Mesendoderm (in vitro differentiated cells): ENCODE measurements around the gene PKD1.

Experiments
- DNase-seq: peaks from one replicate; pipeline ENCODE4 v3.0.0; 2013
- H2AK5ac ChIP-seq: 2 replicates; pipeline ENCODE4 v1.6.1; 2013; ENCODE audit warnings: low read length, inconsistent platforms
- H2BK120ac ChIP-seq: 2 replicates; pipeline ENCODE4 v1.6.1; 2013; ENCODE audit warnings: low read depth, mild to moderate bottlenecking, low read length, moderate library complexity, mixed read lengths
- H2BK15ac ChIP-seq: replicated peaks from 2 replicates; pipeline ENCODE4 v1.6.1; 2013; ENCODE audit warnings: low read depth, mild to moderate bottlenecking, moderate library complexity
- H2BK5ac ChIP-seq: 2 replicates; pipeline ENCODE4 v1.6.1; 2013; ENCODE audit warnings: low read length, inconsistent platforms
- H3K18ac ChIP-seq: 2 replicates; pipeline ENCODE4 v1.6.1; 2013; ENCODE audit warnings: mild to moderate bottlenecking, low read length, mixed read lengths
- H3K23ac ChIP-seq: one replicate; pipeline ENCODE4 v1.6.1; 2013; ENCODE audit warnings: low read length
- H3K27ac ChIP-seq: 2 replicates; pipeline ENCODE4 v1.5.1; 2013; ENCODE audit warnings: low read depth, mild to moderate bottlenecking, inconsistent platforms, low read length, moderate library complexity
- H3K27me3 ChIP-seq: 2 replicates; pipeline ENCODE4 v1.6.1; 2013; ENCODE audit warnings: low read length, control low read depth, mild to moderate bottlenecking, inconsistent platforms; ENCODE audit not compliant: insufficient read depth, poor library complexity
- H3K36me3 ChIP-seq: 2 replicates; pipeline ENCODE4 v1.6.1; 2013; ENCODE audit warnings: low read length, inconsistent platforms; ENCODE audit not compliant: control insufficient read depth, insufficient read depth
- H3K4ac ChIP-seq: one replicate; pipeline ENCODE4 v1.6.1; 2013; ENCODE audit warnings: low read depth, mild to moderate bottlenecking, low read length, moderate library complexity
- H3K4me1 ChIP-seq: 2 replicates; pipeline ENCODE4 v1.6.1; 2013; ENCODE audit warnings: low read depth, low read length, inconsistent platforms; ENCODE audit not compliant: control insufficient read depth
- H3K4me2 ChIP-seq: 2 replicates; pipeline ENCODE4 v1.6.1; 2013; ENCODE audit warnings: low read length
- H3K4me3 ChIP-seq: 2 replicates; pipeline ENCODE4 v1.5.1; 2013; ENCODE audit warnings: mild to moderate bottlenecking, low read length
- H3K56ac ChIP-seq: one replicate; pipeline ENCODE4 v1.6.1; 2013; ENCODE audit warnings: low read length
- H3K79me1 ChIP-seq: 2 replicates; pipeline ENCODE4 v1.6.1; 2013; ENCODE audit warnings: low read length, inconsistent platforms
- H3K79me2 ChIP-seq: 2 replicates; pipeline ENCODE4 v1.6.1; 2013; ENCODE audit warnings: mild to moderate bottlenecking, low read length; ENCODE audit not compliant: control insufficient read depth, insufficient read depth
- H3K9ac ChIP-seq: 2 replicates; pipeline ENCODE4 v1.6.1; 2013; ENCODE audit warnings: low read length, inconsistent platforms
- H4K5ac ChIP-seq: one replicate; pipeline ENCODE4 v1.6.1; 2013; ENCODE audit warnings: low read length
- H4K8ac ChIP-seq: one replicate; pipeline ENCODE4 v1.6.1; 2013; ENCODE audit warnings: low read depth, mild to moderate bottlenecking, control low read depth, low read length, moderate library complexity
- WGBS: extraction: QIAGEN DNeasy Blood & Tissue Kit; methylation state at CpG from one replicate; pipeline ENCODE4 v1.1.7; 2013; ENCODE audit warnings: low lambda C conversion rate, missing lambda C conversion rate; ENCODE audit not compliant: insufficient coverage; ENCODE audit errors: extremely low coverage; 5-methylcytosine and 5-hydroxymethylcytosine counted together

Gene PKD1

DNA sequence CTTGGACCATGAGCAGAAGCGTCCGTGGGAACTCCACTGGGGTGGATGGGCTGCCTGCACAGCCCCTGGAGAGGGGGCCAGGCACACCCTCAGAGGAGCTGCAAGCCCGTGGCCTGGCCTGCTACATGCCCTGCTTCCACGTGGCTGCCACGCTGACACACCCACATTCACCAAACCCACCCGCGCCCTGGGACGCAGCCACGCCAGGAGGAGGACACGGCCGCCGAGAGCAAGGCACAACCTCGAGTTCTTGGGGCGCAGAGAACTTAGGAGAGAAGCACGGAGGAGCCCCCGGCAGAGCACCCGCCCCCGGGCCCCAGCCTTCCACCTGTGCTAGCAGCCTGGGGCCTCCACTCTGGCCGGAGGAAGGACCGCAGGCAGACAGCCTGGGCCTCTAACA lies 41.9 kb upstream of the PKD1 start:
- no peak overlapping the region for H3K27ac ChIP-seq
- peaks cover 13% of the 10 kb centered on the region for H3K36me3 ChIP-seq
- no peaks in the 10 kb centered on the region for H3K79me1 ChIP-seq
- no peak overlapping the region for H4K5ac ChIP-seq
- no peak overlapping the region for H4K8ac ChIP-seq
- H3K56ac ChIP-seq, result no peak overlapping the region
- no CpG with 5 or more reads among the region's 20 CpGs for WGBS
- H3K9ac ChIP-seq, result no peak overlapping the region
- no peak overlapping the region for H3K4ac ChIP-seq
- H2BK5ac ChIP-seq, result no peak overlapping the region
- H2AK5ac ChIP-seq, result no peak overlapping the region
- no peaks in the 10 kb centered on the region for H3K4me1 ChIP-seq
- H3K4me3 ChIP-seq, result no peak overlapping the region
- no peak for DNase-seq
- no peak overlapping the region for H3K23ac ChIP-seq
- no peak overlapping the region for H2BK120ac ChIP-seq
- no peak overlapping the region for H3K4me2 ChIP-seq
- no peak overlapping the region for H2BK15ac ChIP-seq
- H3K18ac ChIP-seq, result no peak overlapping the region
- H3K27me3 ChIP-seq, result no peaks in the 10 kb centered on the region
- H3K79me2 ChIP-seq, result no peaks in the 10 kb centered on the region

DNA sequence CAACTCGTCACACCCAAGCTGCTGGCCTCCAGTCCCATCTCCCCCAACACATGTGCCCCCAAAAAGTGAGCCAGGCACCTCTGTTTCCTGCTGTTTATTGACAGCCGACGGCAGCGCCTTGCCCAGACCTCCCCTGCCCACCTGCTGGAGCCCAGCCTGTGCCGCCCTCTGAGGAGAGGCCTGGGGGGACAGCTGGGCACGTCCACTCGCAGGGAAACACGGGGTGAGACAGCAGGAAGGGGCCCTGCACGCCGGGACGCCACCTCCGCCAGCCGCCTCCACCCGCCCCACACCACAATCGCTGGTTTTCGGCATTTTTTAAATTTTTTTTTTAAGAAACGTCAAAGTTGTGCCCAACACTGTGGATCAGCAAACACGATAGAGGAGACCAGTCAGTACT lies 41.4 kb upstream of the PKD1 start:
- no peaks in the 10 kb centered on the region for H3K27me3 ChIP-seq
- H3K9ac ChIP-seq, result no peak overlapping the region
- no peak for DNase-seq
- H3K4me1 ChIP-seq, result no peaks in the 10 kb centered on the region
- H3K36me3 ChIP-seq, result peaks cover 13% of the 10 kb centered on the region
- H2BK5ac ChIP-seq, result no peak overlapping the region
- no peak overlapping the region for H4K8ac ChIP-seq
- no peak overlapping the region for H2AK5ac ChIP-seq
- H3K27ac ChIP-seq, result no peak overlapping the region
- no peak overlapping the region for H3K4me3 ChIP-seq
- H2BK15ac ChIP-seq, result no peak overlapping the region
- H3K18ac ChIP-seq, result no peak overlapping the region
- no CpG with 5 or more reads among the region's 18 CpGs for WGBS
- no peaks in the 10 kb centered on the region for H3K79me2 ChIP-seq
- no peak overlapping the region for H2BK120ac ChIP-seq
- H3K23ac ChIP-seq, result no peak overlapping the region
- no peak overlapping the region for H3K4me2 ChIP-seq
- H3K79me1 ChIP-seq, result no peaks in the 10 kb centered on the region
- no peak overlapping the region for H3K56ac ChIP-seq
- H4K5ac ChIP-seq, result no peak overlapping the region
- H3K4ac ChIP-seq, result no peak overlapping the region

DNA sequence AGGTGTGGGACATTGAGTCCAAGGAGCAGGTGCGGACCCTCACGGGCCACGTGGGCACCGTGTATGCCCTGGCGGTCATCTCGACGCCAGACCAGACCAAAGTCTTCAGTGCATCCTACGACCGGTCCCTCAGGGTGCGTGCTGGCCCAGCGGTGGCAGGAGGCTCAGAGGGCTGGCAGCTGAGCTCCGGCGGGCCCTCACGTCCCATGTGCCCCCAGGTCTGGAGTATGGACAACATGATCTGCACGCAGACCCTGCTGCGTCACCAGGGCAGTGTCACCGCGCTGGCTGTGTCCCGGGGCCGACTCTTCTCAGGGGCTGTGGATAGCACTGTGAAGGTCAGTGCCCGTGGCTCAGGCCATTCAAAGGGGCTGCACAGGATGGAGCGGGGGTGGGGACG lies 40.3 kb upstream of the PKD1 start:
- Histone ChIP-seq H3K79me1 (no peaks in the 10 kb centered on the region), H3K4me1 (no peaks in the 10 kb centered on the region), H3K27ac (no peak overlapping the region), H3K4me2 (no peak overlapping the region), H3K27me3 (no peaks in the 10 kb centered on the region), H2BK5ac (no peak overlapping the region), H3K56ac (no peak overlapping the region), H3K23ac (no peak overlapping the region), H2BK120ac (no peak overlapping the region), H3K36me3 (peaks cover 20% of the 10 kb centered on the region), H3K9ac (no peak overlapping the region), H2AK5ac (no peak overlapping the region), H3K18ac (no peak overlapping the region), H2BK15ac (no peak overlapping the region), H3K4me3 (no peak overlapping the region), H4K5ac (no peak overlapping the region), H4K8ac (no peak overlapping the region), H3K4ac (no peak overlapping the region), H3K79me2 (no peaks in the 10 kb centered on the region)
- WGBS, result no CpG with 5 or more reads among the region's 23 CpGs
- DNase-seq, result no peak

DNA sequence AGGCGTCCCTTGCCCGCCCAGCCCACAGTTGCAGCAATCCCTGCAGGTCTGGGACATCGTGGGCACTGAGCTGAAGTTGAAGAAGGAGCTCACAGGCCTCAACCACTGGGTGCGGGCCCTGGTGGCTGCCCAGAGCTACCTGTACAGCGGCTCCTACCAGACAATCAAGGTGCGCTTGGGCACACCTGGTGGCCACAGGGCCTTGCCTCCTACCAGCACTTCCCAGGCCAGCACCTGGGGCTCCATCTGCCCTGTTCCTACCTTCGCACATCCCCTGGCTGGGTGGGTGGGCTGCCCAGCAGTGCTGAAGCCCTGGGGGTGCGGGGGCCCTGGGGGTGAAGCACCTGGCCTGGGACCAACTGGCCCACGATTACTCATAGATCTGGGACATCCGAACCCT lies 39.8 kb upstream of the PKD1 start:
- H3K18ac ChIP-seq, result no peak overlapping the region
- peaks cover 20% of the 10 kb centered on the region for H3K36me3 ChIP-seq
- H4K8ac ChIP-seq, result no peak overlapping the region
- H3K79me2 ChIP-seq, result no peaks in the 10 kb centered on the region
- no peak overlapping the region for H2BK5ac ChIP-seq
- H3K4me2 ChIP-seq, result no peak overlapping the region
- H2BK15ac ChIP-seq, result no peak overlapping the region
- H3K56ac ChIP-seq, result no peak overlapping the region
- H3K4me3 ChIP-seq, result no peak overlapping the region
- no peak overlapping the region for H2AK5ac ChIP-seq
- no peaks in the 10 kb centered on the region for H3K4me1 ChIP-seq
- H3K79me1 ChIP-seq, result no peaks in the 10 kb centered on the region
- no peak overlapping the region for H4K5ac ChIP-seq
- no peak for DNase-seq
- H3K23ac ChIP-seq, result no peak overlapping the region
- WGBS, result no CpG with 5 or more reads among the region's 10 CpGs
- H2BK120ac ChIP-seq, result no peak overlapping the region
- no peaks in the 10 kb centered on the region for H3K27me3 ChIP-seq
- no peak overlapping the region for H3K4ac ChIP-seq
- no peak overlapping the region for H3K27ac ChIP-seq
- no peak overlapping the region for H3K9ac ChIP-seq

DNA sequence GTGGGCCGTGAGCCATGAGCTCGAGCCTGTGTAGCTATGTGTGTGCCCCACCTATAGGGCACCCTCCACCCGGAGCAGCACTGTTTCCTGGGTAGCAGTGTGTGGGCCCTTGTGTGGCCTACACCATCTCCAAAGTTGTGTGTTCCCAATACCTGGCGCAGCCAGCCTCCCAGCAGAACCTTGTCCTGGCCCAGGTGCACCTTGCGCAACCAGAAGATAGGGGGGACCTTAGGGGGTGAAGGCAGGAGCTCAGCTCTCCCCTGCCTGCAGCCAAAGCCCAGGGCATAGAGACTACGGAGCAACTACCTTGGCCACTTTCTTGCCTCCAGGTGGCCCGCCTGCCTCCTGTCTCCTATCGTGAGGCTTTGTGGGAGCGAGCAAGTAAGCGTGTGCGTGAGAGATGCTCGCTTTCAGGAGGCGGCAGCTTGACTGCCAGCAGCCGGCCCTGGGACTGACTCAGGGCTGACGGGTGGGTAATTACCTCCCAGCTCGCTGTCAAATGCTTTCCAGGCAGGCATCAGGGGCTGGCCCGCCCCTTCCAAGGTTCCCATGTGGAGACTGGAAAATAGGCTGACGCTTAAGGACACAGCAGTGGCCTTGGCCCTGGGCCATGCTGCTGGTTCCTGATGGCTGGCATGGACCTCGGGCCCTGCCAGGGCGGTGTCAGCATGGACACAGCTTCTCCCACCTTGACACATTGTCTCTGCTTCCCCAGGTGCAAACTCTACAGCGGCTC lies 38.9 kb upstream of the PKD1 start:
- H3K27me3 ChIP-seq, result no peaks in the 10 kb centered on the region
- H2BK5ac ChIP-seq, result no peak overlapping the region
- H3K4me2 ChIP-seq, result no peak overlapping the region
- no peak overlapping the region for H3K9ac ChIP-seq
- no peak overlapping the region for H2BK120ac ChIP-seq
- H3K23ac ChIP-seq, result no peak overlapping the region
- DNase-seq, result no peak
- H2AK5ac ChIP-seq, result no peak overlapping the region
- peaks cover 20% of the 10 kb centered on the region for H3K36me3 ChIP-seq
- H4K5ac ChIP-seq, result no peak overlapping the region
- WGBS, result no CpG with 5 or more reads among the region's 21 CpGs
- H3K79me2 ChIP-seq, result no peaks in the 10 kb centered on the region
- H3K4me3 ChIP-seq, result no peak overlapping the region
- no peak overlapping the region for H3K56ac ChIP-seq
- H3K79me1 ChIP-seq, result no peaks in the 10 kb centered on the region
- no peak overlapping the region for H3K18ac ChIP-seq
- no peaks in the 10 kb centered on the region for H3K4me1 ChIP-seq
- no peak overlapping the region for H2BK15ac ChIP-seq
- H4K8ac ChIP-seq, result no peak overlapping the region
- no peak overlapping the region for H3K4ac ChIP-seq
- H3K27ac ChIP-seq, result no peak overlapping the region

DNA sequence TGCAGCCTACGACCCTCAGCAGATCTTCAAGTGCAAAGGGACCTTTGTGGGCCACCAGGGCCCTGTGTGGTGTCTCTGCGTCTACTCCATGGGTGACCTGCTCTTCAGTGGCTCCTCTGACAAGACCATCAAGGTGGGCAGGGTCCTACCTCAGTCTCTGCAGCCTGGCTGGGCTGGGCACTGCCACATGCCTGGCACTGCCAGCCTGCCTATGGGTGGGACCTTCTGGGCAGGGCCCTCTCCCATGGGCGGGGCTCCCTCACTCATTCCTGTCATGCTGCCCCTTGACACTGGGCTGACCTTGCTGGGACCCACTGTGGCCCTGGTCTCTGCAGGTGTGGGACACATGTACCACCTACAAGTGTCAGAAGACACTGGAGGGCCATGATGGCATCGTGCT lies 38.2 kb upstream of the PKD1 start:
- DNase-seq, result no peak
- Histone ChIP-seq H3K4ac (no peak overlapping the region), H2BK15ac (no peak overlapping the region), H4K5ac (no peak overlapping the region), H2BK5ac (no peak overlapping the region), H3K27ac (no peak overlapping the region), H3K56ac (no peak overlapping the region), H2BK120ac (no peak overlapping the region), H3K4me1 (no peaks in the 10 kb centered on the region), H4K8ac (no peak overlapping the region), H3K79me1 (no peaks in the 10 kb centered on the region), H3K18ac (no peak overlapping the region), H3K9ac (no peak overlapping the region), H3K23ac (no peak overlapping the region), H3K4me2 (no peak overlapping the region), H2AK5ac (no peak overlapping the region), H3K79me2 (no peaks in the 10 kb centered on the region), H3K4me3 (no peak overlapping the region), H3K36me3 (peaks cover 20% of the 10 kb centered on the region), H3K27me3 (no peaks in the 10 kb centered on the region)
- no CpG with 5 or more reads among the region's 4 CpGs for WGBS
